Measurements from ENCODE around the gene DBI. TPM values are rescaled to one million over a fixed set of nuclear protein-coding genes. Genes with fewer than 3 reads are reported as not detected.

Gene DBI
- total and polyA plus RNA-seq, 2 of the 13 experiments (the other 11 are each of a cell fraction or from before 2014, with no cell fraction given): 330 to 659 TPM

DNA sequence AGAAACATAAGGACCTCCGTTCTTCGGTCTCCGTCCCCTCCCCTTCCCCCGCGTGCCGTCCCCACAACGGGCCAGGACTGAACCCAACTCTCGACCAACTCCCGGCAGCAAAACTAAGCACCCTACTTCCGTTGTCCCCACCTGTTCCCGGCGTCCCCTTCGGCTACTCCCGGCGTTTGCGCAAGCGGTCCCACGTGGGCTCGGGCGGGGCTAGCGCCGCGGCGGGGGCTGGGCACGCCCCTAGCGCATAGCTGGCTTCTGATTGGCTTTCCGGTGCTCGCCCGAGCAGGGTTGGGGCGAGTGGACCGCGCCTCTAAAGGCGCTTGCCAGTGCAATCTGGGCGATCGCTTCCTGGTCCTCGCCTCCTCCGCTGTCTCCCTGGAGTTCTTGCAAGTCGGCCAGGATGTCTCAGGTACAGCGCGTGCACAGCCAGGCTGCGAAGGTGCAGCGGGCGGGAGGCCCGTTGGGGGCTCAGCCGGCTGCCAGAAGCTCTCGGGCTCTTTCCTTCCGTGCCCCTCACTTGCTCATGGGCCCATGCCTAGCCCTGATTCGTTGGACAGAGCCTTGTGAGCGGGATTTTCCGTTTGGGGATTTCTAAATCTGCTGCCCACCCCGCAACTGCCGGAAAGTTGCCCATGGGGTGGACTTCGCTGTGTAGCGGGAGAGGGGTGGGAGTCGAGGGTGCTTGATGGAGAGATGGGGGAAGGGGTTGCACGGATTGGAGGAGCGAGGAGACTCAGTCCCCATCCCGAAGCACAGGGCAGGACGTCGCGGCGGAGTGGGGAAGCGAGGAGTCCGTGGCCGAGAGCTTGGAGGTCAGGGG lies at the start of gene DBI, which contains the start of gene C2orf76 (continued):
- peak; percentile 10; the same call in 1 of the 2 replicates for TF ChIP-seq DNMT3B (CRISPR knock-in tag; conservative IDR thresholded peaks at IDR 0.05)
- TF ChIP-seq ZNF354B (CRISPR knock-in tag; IDR thresholded peaks at IDR 0.05): peak; percentile 91; the same call in 1 of the 2 replicates
- no peak for TF ChIP-seq DPF2 (CRISPR knock-in tag; IDR thresholded peaks at IDR 0.05; ENCODE audit: borderline replicate concordance, low read depth)
- peak; percentile 98 for TF ChIP-seq ZSCAN9 (CRISPR knock-in tag; IDR thresholded peaks at IDR 0.05; ENCODE audit: borderline replicate concordance)
- TF ChIP-seq KDM3A (CRISPR knock-in tag; IDR thresholded peaks at IDR 0.05; ENCODE audit: low read depth): peak; percentile 94
- peak; percentile 56 for TF ChIP-seq U2AF1 (optimal IDR thresholded peaks at IDR 0.05; ENCODE audit: low read depth, low read length)
- peak; percentile 93 for TF ChIP-seq MLX (CRISPR knock-in tag; IDR thresholded peaks at IDR 0.05)
- TF ChIP-seq EZH2 (conservative IDR thresholded peaks at IDR 0.05; ENCODE audit: low read depth, low read length): no peak
- TF ChIP-seq, protein P1, sequence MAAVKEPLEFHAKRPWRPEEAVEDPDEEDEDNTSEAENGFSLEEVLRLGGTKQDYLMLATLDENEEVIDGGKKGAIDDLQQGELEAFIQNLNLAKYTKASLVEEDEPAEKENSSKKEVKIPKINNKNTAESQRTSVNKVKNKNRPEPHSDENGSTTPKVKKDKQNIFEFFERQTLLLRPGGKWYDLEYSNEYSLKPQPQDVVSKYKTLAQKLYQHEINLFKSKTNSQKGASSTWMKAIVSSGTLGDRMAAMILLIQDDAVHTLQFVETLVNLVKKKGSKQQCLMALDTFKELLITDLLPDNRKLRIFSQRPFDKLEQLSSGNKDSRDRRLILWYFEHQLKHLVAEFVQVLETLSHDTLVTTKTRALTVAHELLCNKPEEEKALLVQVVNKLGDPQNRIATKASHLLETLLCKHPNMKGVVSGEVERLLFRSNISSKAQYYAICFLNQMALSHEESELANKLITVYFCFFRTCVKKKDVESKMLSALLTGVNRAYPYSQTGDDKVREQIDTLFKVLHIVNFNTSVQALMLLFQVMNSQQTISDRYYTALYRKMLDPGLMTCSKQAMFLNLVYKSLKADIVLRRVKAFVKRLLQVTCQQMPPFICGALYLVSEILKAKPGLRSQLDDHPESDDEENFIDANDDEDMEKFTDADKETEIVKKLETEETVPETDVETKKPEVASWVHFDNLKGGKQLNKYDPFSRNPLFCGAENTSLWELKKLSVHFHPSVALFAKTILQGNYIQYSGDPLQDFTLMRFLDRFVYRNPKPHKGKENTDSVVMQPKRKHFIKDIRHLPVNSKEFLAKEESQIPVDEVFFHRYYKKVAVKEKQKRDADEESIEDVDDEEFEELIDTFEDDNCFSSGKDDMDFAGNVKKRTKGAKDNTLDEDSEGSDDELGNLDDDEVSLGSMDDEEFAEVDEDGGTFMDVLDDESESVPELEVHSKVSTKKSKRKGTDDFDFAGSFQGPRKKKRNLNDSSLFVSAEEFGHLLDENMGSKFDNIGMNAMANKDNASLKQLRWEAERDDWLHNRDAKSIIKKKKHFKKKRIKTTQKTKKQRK (IDR thresholded peaks at IDR 0.05; ENCODE audit: low read length): no peak
- TF ChIP-seq KLF16 (CRISPR knock-in tag; IDR thresholded peaks at IDR 0.05): peak in 1 of 2 experiments; percentile 89; a peak in 2 of 4 replicates
- TF ChIP-seq KAT8 (CRISPR knock-in tag; IDR thresholded peaks at IDR 0.05): peak; percentile 97
- no peak; the same call in 1 of the 2 replicates for TF ChIP-seq ZSCAN29 (CRISPR knock-in tag; conservative IDR thresholded peaks at IDR 0.05)
- peak; percentile 76; the same call in 1 of the 2 replicates for TF ChIP-seq ZNF768 (CRISPR knock-in tag; IDR thresholded peaks at IDR 0.05)
- TF ChIP-seq E2F2 (CRISPR knock-in tag; IDR thresholded peaks at IDR 0.05; ENCODE audit: borderline replicate concordance): no peak; the same call in 1 of the 2 replicates
- TF ChIP-seq, protein P2, sequence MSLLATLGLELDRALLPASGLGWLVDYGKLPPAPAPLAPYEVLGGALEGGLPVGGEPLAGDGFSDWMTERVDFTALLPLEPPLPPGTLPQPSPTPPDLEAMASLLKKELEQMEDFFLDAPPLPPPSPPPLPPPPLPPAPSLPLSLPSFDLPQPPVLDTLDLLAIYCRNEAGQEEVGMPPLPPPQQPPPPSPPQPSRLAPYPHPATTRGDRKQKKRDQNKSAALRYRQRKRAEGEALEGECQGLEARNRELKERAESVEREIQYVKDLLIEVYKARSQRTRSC (CRISPR knock-in tag; IDR thresholded peaks at IDR 0.05; ENCODE audit: low read depth): no peak
- no peak for TF ChIP-seq ATF7 (IDR thresholded peaks at IDR 0.05)
- no peak; the same call in 1 of the 2 replicates for TF ChIP-seq ATF7 (CRISPR knock-in tag; IDR thresholded peaks at IDR 0.05)
- TF ChIP-seq, protein P3, sequence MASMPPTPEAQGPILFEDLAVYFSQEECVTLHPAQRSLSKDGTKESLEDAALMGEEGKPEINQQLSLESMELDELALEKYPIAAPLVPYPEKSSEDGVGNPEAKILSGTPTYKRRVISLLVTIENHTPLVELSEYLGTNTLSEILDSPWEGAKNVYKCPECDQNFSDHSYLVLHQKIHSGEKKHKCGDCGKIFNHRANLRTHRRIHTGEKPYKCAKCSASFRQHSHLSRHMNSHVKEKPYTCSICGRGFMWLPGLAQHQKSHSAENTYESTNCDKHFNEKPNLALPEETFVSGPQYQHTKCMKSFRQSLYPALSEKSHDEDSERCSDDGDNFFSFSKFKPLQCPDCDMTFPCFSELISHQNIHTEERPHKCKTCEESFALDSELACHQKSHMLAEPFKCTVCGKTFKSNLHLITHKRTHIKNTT (CRISPR knock-in tag; IDR thresholded peaks at IDR 0.05): no peak
- TF ChIP-seq REXO4 (CRISPR knock-in tag; IDR thresholded peaks at IDR 0.05; ENCODE audit: borderline replicate concordance): no peak
- TF ChIP-seq ZBTB7A (CRISPR knock-in tag; IDR thresholded peaks at IDR 0.05): peak; percentile 90; the same call in 1 of the 2 replicates
- TF ChIP-seq RBAK (CRISPR knock-in tag; IDR thresholded peaks at IDR 0.05): no peak
- TF ChIP-seq, protein P4, sequence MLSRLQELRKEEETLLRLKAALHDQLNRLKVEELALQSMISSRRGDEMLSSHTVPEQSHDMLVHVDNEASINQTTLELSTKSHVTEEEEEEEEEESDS (CRISPR knock-in tag; IDR thresholded peaks at IDR 0.05; ENCODE audit: borderline replicate concordance): peak; percentile 69; the same call in 1 of the 2 replicates

All from HepG2 (cell line).